ENCODE measurements around the gene OR4Q2.
"Not testable (repeated sequence)": the region's sequence is repeated elsewhere in the genome, so short reads cannot be mapped to it uniquely, and the experiment has no call there.

OR4Q2 gene

GRCh38 chr14:20001863-20002262, at the start of gene OR4Q2:
OR4Q2 (plus strand) TSS chr14:20002163.
- DNase-seq (ENCODE audit: low read depth in 2 of 2): no peak

GRCh38 chr14:19969735-19970134, 32.2 kb upstream of the OR4Q2 start:
- DNase-seq (ENCODE audit: low read depth in 2 of 2): not testable (repeated sequence)

- DNase-seq (ENCODE audit: low read depth in 2 of 2): no peak
Observed at GRCh38 chr14:19974844-19975243, 27.1 kb upstream of the OR4Q2 start.

- no peak for DNase-seq (ENCODE audit: low read depth in 2 of 2)
Observed at GRCh38 chr14:19975291-19975690, 26.7 kb upstream of the OR4Q2 start, which contains the start of gene OR4K15. OR4K15 (plus strand) TSS chr14:19975591; CDS start chr14:19975591, 0 bp downstream.

DNA sequence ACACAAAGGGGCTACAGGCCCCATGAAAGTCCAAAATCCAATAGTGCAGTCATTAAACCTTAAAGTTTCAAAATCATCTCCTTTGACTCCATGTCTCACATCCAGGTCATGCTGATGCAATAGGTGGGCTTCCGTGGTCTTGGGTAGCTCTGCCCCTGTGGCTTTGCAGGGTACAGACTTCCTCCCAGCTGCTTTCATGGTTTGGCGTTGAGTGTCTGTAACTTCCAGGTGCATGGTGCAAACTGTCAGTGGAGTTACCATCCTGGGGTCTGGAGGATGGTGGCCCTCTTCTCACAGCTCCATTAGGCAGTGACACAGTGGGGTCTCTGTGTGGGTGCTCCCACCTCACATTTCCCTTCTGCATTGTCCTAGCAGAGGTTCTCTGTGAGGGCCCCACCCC, 8.5 kb upstream of the OR4Q2 start:
- DNase-seq (ENCODE audit: low read depth in 2 of 2): no peak

DNA sequence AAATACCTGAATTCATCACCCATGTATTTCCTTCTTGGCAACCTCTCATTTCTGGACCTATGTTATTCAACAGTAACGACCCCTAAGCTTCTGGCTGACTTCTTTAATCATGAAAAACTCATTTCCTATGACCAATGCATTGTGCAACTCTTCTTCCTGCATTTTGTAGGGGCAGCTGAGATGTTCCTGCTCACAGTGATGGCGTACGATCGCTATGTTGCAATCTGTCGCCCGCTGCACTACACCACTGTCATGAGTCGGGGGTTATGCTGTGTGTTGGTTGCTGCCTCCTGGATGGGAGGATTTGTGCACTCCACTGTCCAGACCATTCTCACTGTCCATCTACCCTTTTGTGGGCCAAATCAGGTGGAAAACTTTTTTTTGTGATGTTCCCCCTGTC, 356 bp downstream of the OR4Q2 start:
- DNase-seq (ENCODE audit: low read depth in 2 of 2): no peak

- no peak for DNase-seq (ENCODE audit: low read depth in 2 of 2)
Observed at GRCh38 chr14:20008156-20008555, 6.2 kb downstream of the OR4Q2 start.

DNA sequence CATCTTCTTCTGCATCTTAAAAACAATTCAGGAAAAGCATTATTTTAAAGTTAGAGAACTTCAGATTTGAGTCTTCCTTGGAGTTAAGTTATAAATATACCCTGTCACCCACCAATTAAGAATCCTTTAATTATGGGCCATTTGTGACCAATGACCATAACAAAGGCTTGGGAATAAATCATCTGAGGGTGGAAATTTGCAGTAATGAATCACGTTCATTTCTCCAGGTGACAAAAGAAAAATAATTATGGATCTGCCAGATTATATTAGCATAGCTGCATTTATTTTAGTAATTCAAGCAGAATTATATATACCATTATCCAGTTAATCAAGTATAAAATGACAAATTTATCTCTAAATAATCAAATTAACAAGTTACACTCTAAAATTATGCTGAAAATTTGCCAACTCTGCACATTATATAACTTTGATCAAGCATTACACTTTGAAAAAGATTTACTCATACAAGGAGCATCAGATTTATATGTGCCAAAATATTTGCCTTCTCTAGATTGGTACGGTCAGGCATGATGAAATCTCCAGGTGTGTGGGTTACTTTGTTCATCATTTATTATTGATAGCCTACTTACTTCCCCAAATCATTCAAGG, 17.4 kb downstream of the OR4Q2 start, which contains the start of gene OR4K14:
Gene OR4K14 (minus strand): TSS at position 51 of the 609 bp plus-strand sequence. CDS start 4,114 bp downstream, outside the sequence.
- DNase-seq (ENCODE audit: low read depth in 2 of 2): no peak

GRCh38 chr14:20031058-20031457, 29.1 kb downstream of the OR4Q2 start:
- no peak for DNase-seq (ENCODE audit: low read depth in 2 of 2)

DNA sequence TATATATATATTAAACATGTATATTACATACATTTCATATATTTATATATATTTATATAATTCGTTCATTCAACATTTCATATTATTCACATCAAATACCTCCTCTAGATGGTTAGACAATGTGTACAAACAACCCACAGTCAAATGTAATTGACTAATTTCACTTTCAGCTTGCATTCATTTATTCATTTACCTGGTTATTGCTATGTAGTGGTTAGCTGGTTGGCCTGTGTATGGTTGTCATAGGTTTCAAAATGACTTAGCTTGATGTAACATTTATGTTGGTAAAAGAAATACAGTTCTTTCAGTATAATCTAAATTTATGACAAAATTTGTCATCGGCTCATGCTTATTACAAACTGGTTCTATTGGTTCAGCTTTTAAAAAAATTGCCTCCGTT, 33.5 kb downstream of the OR4Q2 start:
- DNase-seq (ENCODE audit: low read depth in 2 of 2): no peak

DNA sequence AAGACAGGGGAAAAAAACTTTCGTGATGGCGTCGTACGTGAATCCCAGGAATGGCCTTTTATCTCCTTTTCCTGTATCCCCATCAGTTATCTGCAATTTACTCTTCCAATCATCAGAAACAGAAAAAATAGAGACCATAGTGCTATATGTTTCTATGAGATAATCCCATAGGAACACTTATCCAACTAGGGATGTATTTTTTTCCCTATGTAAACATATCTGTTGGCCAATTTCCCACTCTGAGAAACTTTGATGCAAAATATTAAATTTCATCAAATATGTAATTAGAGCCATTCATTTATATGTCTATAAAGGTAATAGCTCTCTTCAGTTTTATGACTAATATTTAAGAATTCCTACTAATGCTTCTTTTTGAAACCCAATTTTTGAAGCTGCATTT, 34.0 kb downstream of the OR4Q2 start, which contains the start of gene OR4K13:
Gene OR4K13 (minus strand): TSS at position 101 of the 400 bp plus-strand sequence. CDS start 1,280 bp downstream, outside the sequence.
- no peak for DNase-seq (ENCODE audit: low read depth in 2 of 2)

DNA sequence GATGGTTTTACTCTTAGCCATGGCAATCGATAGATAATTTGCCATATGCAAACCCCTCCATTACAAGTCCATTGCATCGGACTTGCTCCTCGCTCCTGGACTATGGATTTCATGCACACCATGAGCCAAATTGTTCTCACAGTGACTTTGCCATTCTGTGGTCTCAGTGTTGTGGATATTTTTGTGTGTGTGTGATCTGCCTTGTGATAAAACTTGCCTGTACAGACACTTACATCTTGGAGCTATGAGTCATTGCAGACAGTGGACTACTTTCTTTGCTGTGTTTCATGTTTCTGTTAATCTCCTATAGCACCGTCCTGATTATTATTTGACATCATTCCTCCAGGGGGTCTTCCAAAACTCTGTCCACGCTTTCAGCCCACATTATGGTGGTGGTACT, 42.3 kb downstream of the OR4Q2 start:
- no peak for DNase-seq (ENCODE audit: low read depth in 2 of 2)

GRCh38 chr14:20048202-20048601, 46.2 kb downstream of the OR4Q2 start:
- no peak for DNase-seq (ENCODE audit: low read depth in 2 of 2)

Measured in stimulated activated CD4-positive, alpha-beta T cell treated with anti-CD3 and anti-CD28 coated beads, Interleukin-1b, Interleukin-23, amount 100 ng/mL, for 4 hours (primary cell).